HUES64 (cell line): ENCODE data around the gene RPGRIP1L.
"Not testable (repeated sequence)": the region's sequence is repeated elsewhere in the genome, so short reads cannot be mapped to it uniquely, and the experiment has no call there.

Experiments
- H3K27ac ChIP-seq: 2 replicates; pipeline ENCODE4 v1.7.0; 2013; ENCODE audit warnings: low read depth, low read length, inconsistent platforms
- H3K27me3 ChIP-seq: 2 replicates; pipeline ENCODE4 v1.6.1; 2013; ENCODE audit warnings: mild to moderate bottlenecking, low read length; ENCODE audit not compliant: insufficient read depth
- H3K36me3 ChIP-seq: 2 replicates; pipeline ENCODE4 v1.6.1; 2013; ENCODE audit warnings: mild to moderate bottlenecking, low read length; ENCODE audit not compliant: insufficient read depth
- H3K4me1 ChIP-seq: 2 replicates; pipeline ENCODE4 v1.6.1; 2013; ENCODE audit warnings: mild to moderate bottlenecking, low read length, moderate library complexity; ENCODE audit not compliant: insufficient read depth
- H3K4me3 ChIP-seq: 2 replicates; pipeline ENCODE4 v1.5.1; 2013; ENCODE audit warnings: mild to moderate bottlenecking, low read length, moderate library complexity
- H3K9ac ChIP-seq: 2 replicates; pipeline ENCODE4 v1.6.1; 2013; ENCODE audit warnings: mild to moderate bottlenecking, low read depth, low read length
- H3K9me3 ChIP-seq: 2 replicates; pipeline ENCODE4 v1.6.1; 2013; ENCODE audit warnings: low read depth, low read length; ENCODE audit not compliant: insufficient read depth
- WGBS: fragments of 150-250, 120-280 bp; methylation state at CpG from one replicate; pipeline ENCODE4 v1.1.7; 2013; ENCODE audit warnings: missing lambda C conversion rate; 5-methylcytosine and 5-hydroxymethylcytosine counted together

Gene RPGRIP1L

GRCh38 chr16:53711390-53711789, 7.7 kb upstream of the RPGRIP1L start:
- no peaks in the 10 kb centered on the region for H3K27me3 ChIP-seq
- 96% methylated on average over 3 of the region's 3 CpGs for WGBS
- no peak overlapping the region for H3K27ac ChIP-seq
- H3K4me3 ChIP-seq = no peak overlapping the region
- H3K4me1 ChIP-seq = peaks cover 21% of the 10 kb centered on the region
- no peaks in the 10 kb centered on the region for H3K36me3 ChIP-seq
- H3K9me3 ChIP-seq = no peaks in the 10 kb centered on the region
- H3K9ac ChIP-seq = no peak overlapping the region

GRCh38 chr16:53708490-53708889, 4.8 kb upstream of the RPGRIP1L start:
- Histone ChIP-seq H3K36me3 (no peaks in the 10 kb centered on the region), H3K9ac (no peak overlapping the region), H3K27ac (no peak overlapping the region), H3K9me3 (no peaks in the 10 kb centered on the region), H3K27me3 (no peaks in the 10 kb centered on the region), H3K4me3 (no peak overlapping the region), H3K4me1 (peaks cover 5% of the 10 kb centered on the region; the same call in 1 of the 2 replicates)
- WGBS = 95% methylated on average over 2 of the region's 2 CpGs

GRCh38 chr16:53707671-53708070, 4.0 kb upstream of the RPGRIP1L start:
- no peaks in the 10 kb centered on the region for H3K27me3 ChIP-seq
- no peak overlapping the region for H3K9ac ChIP-seq
- H3K4me3 ChIP-seq = no peak overlapping the region
- no peak overlapping the region for H3K27ac ChIP-seq
- no peaks in the 10 kb centered on the region for H3K9me3 ChIP-seq
- WGBS = 93% methylated on average over 3 of the region's 3 CpGs
- peaks cover 5% of the 10 kb centered on the region; the same call in 1 of the 2 replicates for H3K4me1 ChIP-seq
- no peaks in the 10 kb centered on the region for H3K36me3 ChIP-seq

DNA sequence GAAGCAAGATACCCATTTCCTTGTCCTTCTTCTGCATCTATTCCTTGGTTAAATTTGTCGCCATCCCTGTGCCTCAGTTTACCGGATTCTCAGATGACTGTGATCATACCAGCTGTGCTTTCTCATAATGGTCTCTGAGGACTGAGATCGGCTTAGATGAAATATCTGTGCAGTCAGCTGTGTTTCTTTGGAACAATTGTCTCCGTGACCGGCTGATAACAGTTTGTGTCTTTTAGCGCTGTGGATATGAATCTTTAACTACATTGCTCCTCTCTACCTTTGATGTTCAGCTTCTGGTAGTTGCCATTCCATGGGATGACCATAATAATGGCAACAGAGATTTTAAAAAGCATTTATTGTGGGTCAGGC, 770 bp upstream of the RPGRIP1L start:
- H3K4me1 ChIP-seq = peaks cover 5% of the 10 kb centered on the region; the same call in 1 of the 2 replicates
- no peaks in the 10 kb centered on the region for H3K27me3 ChIP-seq
- WGBS = 42% methylated on average over 6 of the region's 6 CpGs
- H3K9ac ChIP-seq = peak overlapping the region; percentile 68
- H3K36me3 ChIP-seq = peaks cover 20% of the 10 kb centered on the region
- peak overlapping the region; percentile 80 for H3K4me3 ChIP-seq
- H3K9me3 ChIP-seq = no peaks in the 10 kb centered on the region
- no peak overlapping the region for H3K27ac ChIP-seq

- not testable (repeated sequence) for H3K4me1 ChIP-seq, H3K27me3 ChIP-seq, H3K27ac ChIP-seq, H3K9ac ChIP-seq, H3K4me3 ChIP-seq, H3K9me3 ChIP-seq
- H3K36me3 ChIP-seq = peaks cover 48% of the 10 kb centered on the region
- WGBS = 96% methylated on average over 29 of the region's 31 CpGs
Observed at GRCh38 chr16:53698271-53698670, 5.4 kb downstream of the RPGRIP1L start.

DNA sequence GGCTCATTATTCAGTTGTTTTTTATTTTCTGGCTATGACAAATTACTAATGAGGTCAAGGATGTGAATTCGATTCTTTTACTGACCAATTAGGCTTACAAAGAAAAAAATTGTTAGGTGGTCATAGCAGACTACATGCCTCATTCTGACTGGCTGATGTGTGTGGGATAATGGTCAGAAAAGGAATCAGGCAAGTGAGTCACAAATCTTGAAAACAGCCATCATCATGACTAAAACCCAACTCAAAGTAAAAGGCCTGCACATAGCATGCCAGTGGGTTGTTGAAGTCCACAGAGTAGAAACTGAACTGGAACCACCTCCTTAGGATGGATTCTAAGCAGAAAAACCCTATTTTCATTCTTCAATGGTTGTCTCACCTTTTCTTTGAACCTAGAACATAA, 8.6 kb downstream of the RPGRIP1L start:
- Histone ChIP-seq H3K9ac (no peak overlapping the region), H3K4me3 (no peak overlapping the region), H3K27ac (no peak overlapping the region), H3K27me3 (no peaks in the 10 kb centered on the region), H3K36me3 (peaks cover 49% of the 10 kb centered on the region), H3K4me1 (no peaks in the 10 kb centered on the region), H3K9me3 (peaks cover 6% of the 10 kb centered on the region; the same call in 1 of the 2 replicates)
- WGBS = 100% methylated on average over 1 of the region's 1 CpG

GRCh38 chr16:53693320-53693719, 10.3 kb downstream of the RPGRIP1L start:
- Histone ChIP-seq H3K9ac (no peak overlapping the region), H3K27ac (no peak overlapping the region), H3K27me3 (no peaks in the 10 kb centered on the region), H3K9me3 (peaks cover 6% of the 10 kb centered on the region; the same call in 1 of the 2 replicates), H3K36me3 (peaks cover 42% of the 10 kb centered on the region), H3K4me1 (no peaks in the 10 kb centered on the region), H3K4me3 (no peak overlapping the region)
- 96% methylated on average over 4 of the region's 5 CpGs for WGBS

- H3K4me3 ChIP-seq = no peak overlapping the region
- H3K9me3 ChIP-seq = peaks cover 6% of the 10 kb centered on the region; the same call in 1 of the 2 replicates
- 93% methylated on average over 5 of the region's 5 CpGs for WGBS
- no peak overlapping the region for H3K9ac ChIP-seq
- peaks cover 49% of the 10 kb centered on the region for H3K36me3 ChIP-seq
- H3K27ac ChIP-seq = no peak overlapping the region
- H3K27me3 ChIP-seq = no peaks in the 10 kb centered on the region
- no peaks in the 10 kb centered on the region for H3K4me1 ChIP-seq
Observed at GRCh38 chr16:53692146-53692545, 11.5 kb downstream of the RPGRIP1L start.

- H3K4me3 ChIP-seq = no peak overlapping the region
- 100% methylated on average over 2 of the region's 2 CpGs for WGBS
- no peak overlapping the region for H3K9ac ChIP-seq
- no peaks in the 10 kb centered on the region for H3K27me3 ChIP-seq
- no peaks in the 10 kb centered on the region for H3K9me3 ChIP-seq
- peaks cover 52% of the 10 kb centered on the region for H3K36me3 ChIP-seq
- no peaks in the 10 kb centered on the region for H3K4me1 ChIP-seq
- no peak overlapping the region for H3K27ac ChIP-seq
Observed at GRCh38 chr16:53690771-53691170, 12.9 kb downstream of the RPGRIP1L start.

- no peak overlapping the region for H3K9ac ChIP-seq
- WGBS = 87% methylated on average over 3 of the region's 3 CpGs
- H3K4me1 ChIP-seq = no peaks in the 10 kb centered on the region
- no peaks in the 10 kb centered on the region for H3K9me3 ChIP-seq
- peaks cover 50% of the 10 kb centered on the region for H3K36me3 ChIP-seq
- no peak overlapping the region for H3K4me3 ChIP-seq
- no peaks in the 10 kb centered on the region for H3K27me3 ChIP-seq
- H3K27ac ChIP-seq = no peak overlapping the region
Observed at GRCh38 chr16:53689636-53690035, 14.0 kb downstream of the RPGRIP1L start.

DNA sequence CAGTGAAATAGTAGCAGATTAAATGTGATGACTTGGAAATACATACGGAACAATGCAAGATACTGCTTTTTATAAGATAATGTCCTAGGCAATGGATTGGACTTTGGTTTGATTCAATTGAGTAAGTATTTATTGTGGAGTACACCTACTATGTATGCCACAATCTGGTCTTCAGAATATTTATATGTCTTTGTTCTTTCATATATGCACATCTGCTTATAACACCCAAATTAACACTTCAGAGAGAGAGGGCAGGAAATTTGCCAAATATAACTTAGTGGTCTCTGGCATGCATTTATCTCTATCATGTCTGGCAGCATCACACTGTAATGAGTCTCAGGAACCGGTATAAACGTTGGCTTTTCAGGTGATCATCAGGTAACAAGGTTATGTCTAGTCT, 16.9 kb downstream of the RPGRIP1L start:
- no peaks in the 10 kb centered on the region for H3K9me3 ChIP-seq
- H3K36me3 ChIP-seq = peaks cover 45% of the 10 kb centered on the region
- no peak overlapping the region for H3K9ac ChIP-seq
- no peaks in the 10 kb centered on the region for H3K27me3 ChIP-seq
- no peak overlapping the region for H3K27ac ChIP-seq
- 94% methylated on average over 3 of the region's 3 CpGs for WGBS
- H3K4me1 ChIP-seq = no peaks in the 10 kb centered on the region
- H3K4me3 ChIP-seq = no peak overlapping the region

GRCh38 chr16:53685334-53685733, 18.3 kb downstream of the RPGRIP1L start:
- H3K9ac ChIP-seq, H3K4me3 ChIP-seq, H3K9me3 ChIP-seq, H3K4me1 ChIP-seq, H3K27ac ChIP-seq, H3K27me3 ChIP-seq: not testable (repeated sequence)
- H3K36me3 ChIP-seq = peaks cover 34% of the 10 kb centered on the region
- WGBS = 95% methylated on average over 2 of the region's 3 CpGs
